ENCODE measurements around the gene TMEM164. TPM values are rescaled to one million over a fixed set of nuclear protein-coding genes. Genes with fewer than 3 reads are reported as not detected.
A peak's percentile ranks its signal among the peaks of the same experiment; 100 is the strongest.

The TMEM164 gene
- total RNA-seq, 6 experiments from 2014 or later = 8.5 to 12.5 (median 9.6) TPM

DNA sequence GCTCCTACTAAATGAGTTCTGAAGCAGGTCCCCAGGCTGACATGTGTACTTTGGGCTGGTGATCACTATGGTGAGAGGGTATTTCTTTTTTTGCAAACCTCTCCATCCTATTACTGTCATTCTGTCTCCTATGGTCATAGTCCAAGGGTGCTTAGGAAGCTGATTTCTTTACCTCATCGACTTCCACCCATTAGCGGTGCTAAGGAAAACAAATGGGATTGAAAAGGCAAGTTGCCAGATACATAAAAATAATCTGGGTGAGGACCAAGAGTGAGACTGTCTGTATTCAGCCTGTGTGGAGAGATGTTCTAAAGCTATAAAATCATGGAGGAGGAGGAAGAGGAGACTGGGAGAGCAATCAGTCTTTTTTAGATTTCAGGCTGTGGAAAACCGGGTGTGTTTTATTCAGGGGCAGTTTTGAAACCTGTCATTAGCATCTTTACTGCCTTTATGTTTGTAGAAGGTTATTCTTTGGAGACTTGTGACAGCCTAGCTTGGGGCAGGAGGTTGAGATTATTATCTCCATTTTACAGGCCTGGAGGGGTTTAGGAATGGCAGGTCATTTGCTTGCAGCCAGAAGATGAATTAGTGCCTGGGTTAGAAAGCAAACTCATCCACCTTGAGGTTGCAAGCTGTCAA lies 1.9 kb downstream of the TMEM164 start:
- DNase-seq = no peak

GRCh38 chrX:110006161-110006560 lies 3.2 kb downstream of the TMEM164 start:
- Mint-ChIP-seq H3K36me3 (ENCODE audit: low read depth) (no peaks in the 10 kb centered on the region), H3K27me3 (ENCODE audit: insufficient read depth) (no peaks in the 10 kb centered on the region), H3K9me3 (no peaks in the 10 kb centered on the region), H3K27ac (no peak overlapping the region), H3K4me3 (no peak overlapping the region), H3K4me1 (ENCODE audit: low read depth) (peaks cover 43% of the 10 kb centered on the region)
- no peak for DNase-seq
- TF ChIP-seq CTCF (IDR thresholded peaks at IDR 0.05) = no peak

More for the DNA sequence above, 1.9 kb downstream of the TMEM164 start:
- Mint-ChIP-seq H3K4me1 (ENCODE audit: low read depth) (peaks cover 43% of the 10 kb centered on the region), H3K4me3 (peak overlapping the region; percentile 18; the same call in 1 of the 2 replicates), H3K9me3 (no peaks in the 10 kb centered on the region), H3K27ac (no peak overlapping the region), H3K36me3 (ENCODE audit: low read depth) (no peaks in the 10 kb centered on the region), H3K27me3 (ENCODE audit: insufficient read depth) (no peaks in the 10 kb centered on the region)
- no peak for TF ChIP-seq CTCF (IDR thresholded peaks at IDR 0.05)

- Mint-ChIP-seq H3K36me3 (ENCODE audit: low read depth) (no peaks in the 10 kb centered on the region), H3K9me3 (no peaks in the 10 kb centered on the region), H3K4me1 (ENCODE audit: low read depth) (peaks cover 43% of the 10 kb centered on the region), H3K27ac (no peak overlapping the region), H3K4me3 (no peak overlapping the region), H3K27me3 (ENCODE audit: insufficient read depth) (no peaks in the 10 kb centered on the region)
- no peak for TF ChIP-seq CTCF (IDR thresholded peaks at IDR 0.05)
- DNase-seq = no peak
Measured at GRCh38 chrX:110006821-110007375, 4.0 kb downstream of the TMEM164 start.

- no peak for DNase-seq
- TF ChIP-seq CTCF (IDR thresholded peaks at IDR 0.05) = no peak
- no peak overlapping the region for H3K27ac Mint-ChIP-seq
- peaks cover 2% of the 10 kb centered on the region; the same call in 1 of the 2 replicates for H3K27me3 Mint-ChIP-seq (ENCODE audit: insufficient read depth)
- no peaks in the 10 kb centered on the region for H3K9me3 Mint-ChIP-seq
- H3K4me1 Mint-ChIP-seq (ENCODE audit: low read depth) = peaks cover 43% of the 10 kb centered on the region
- H3K36me3 Mint-ChIP-seq (ENCODE audit: low read depth) = no peaks in the 10 kb centered on the region
- no peak overlapping the region for H3K4me3 Mint-ChIP-seq
Measured at GRCh38 chrX:110008011-110008635, 5.2 kb downstream of the TMEM164 start.

DNA sequence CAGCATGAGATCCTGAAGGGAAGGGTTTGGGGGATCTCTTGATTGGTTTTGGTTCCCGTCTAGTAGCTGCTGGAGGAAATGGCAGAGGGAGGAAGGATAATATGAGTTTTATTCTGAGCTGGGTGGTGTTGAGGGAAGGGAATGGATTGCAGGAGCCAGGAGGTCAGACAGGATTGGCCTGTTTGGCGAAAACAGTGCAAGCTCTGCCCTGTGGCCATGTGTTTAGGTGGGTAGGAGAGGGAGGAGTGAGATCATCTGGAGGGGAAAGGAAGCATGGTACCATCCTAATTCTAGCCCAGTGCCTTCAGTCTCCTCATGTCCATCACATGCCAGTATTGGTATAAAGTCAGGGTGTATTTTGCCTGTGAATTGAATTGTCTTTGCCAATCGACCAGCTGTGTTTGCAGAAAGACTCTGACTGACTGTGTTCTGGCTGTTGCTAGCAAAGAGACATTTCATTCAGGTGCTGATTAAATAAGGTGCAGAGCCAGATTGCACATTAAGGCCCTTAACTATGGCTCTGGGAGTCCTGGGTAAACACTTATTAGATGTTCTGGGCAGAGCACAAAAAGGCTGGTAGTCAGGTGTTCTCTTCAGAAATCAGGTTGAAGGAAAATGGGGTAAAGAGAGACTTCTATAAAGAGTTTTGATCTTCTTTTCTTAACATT lies 10.0 kb downstream of the TMEM164 start:
- H3K27me3 Mint-ChIP-seq (ENCODE audit: insufficient read depth) = peaks cover 2% of the 10 kb centered on the region; the same call in 1 of the 2 replicates
- TF ChIP-seq CTCF (IDR thresholded peaks at IDR 0.05) = no peak
- no peaks in the 10 kb centered on the region for H3K36me3 Mint-ChIP-seq (ENCODE audit: low read depth)
- no peak overlapping the region for H3K4me3 Mint-ChIP-seq
- peaks cover 9% of the 10 kb centered on the region for H3K4me1 Mint-ChIP-seq (ENCODE audit: low read depth)
- H3K9me3 Mint-ChIP-seq = no peaks in the 10 kb centered on the region
- no peak for DNase-seq
- H3K27ac Mint-ChIP-seq = no peak overlapping the region

All from HFFc6 (cell line).